DND-41 (cell line): ENCODE measurements around the gene TBXT.

Experiments
- CTCF ChIP-seq: IDR thresholded peaks from 2 replicates; pipeline ENCODE4 v1.5.1; 2012; ENCODE audit warnings: borderline replicate concordance, low read length, moderate library complexity, mild to moderate bottlenecking; ENCODE audit not compliant: poor library complexity, severe bottlenecking; ENCODE audit errors: extremely low read depth
- EZH2 ChIP-seq: IDR thresholded peaks from 3 replicates; pipeline ENCODE4 v1.6.1; 2012; ENCODE audit warnings: borderline replicate concordance, low read depth, mild to moderate bottlenecking, moderate library complexity, low read length, inconsistent platforms; ENCODE audit not compliant: severe bottlenecking

GRCh38 chr6:166109608-166110007 is 58.0 kb downstream of the TBXT start:
- TF ChIP-seq CTCF (no peak), EZH2 (no peak)
